IMR-90 (cell line): ENCODE measurements around the gene SIN3B. TPM values are rescaled to one million over a fixed set of nuclear protein-coding genes. Genes with fewer than 3 reads are reported as not detected.

Source experiments
- ATAC-seq: fragments of 200-7000 bp; cut with Tn5 transposase; 2 replicates; pipeline ENCODE4 v1.9.1; 2020; ENCODE audit warnings: low read depth, mild to moderate bottlenecking, moderate library complexity
- BruUV-seq: library from RNA; stranded (reverse); fragments of 400-500 nt; replicated peaks from 2 replicates; lab custom pipeline; 2021; lab: Mats Ljungman, UMichigan
- CTCF ChIA-PET: fragments of 300-600 bp; formaldehyde crosslinking; extraction: SDS; loops from one replicate; lab custom pipeline; 2021; ENCODE audit warnings: antibody characterized with exemption; lab: Yijun Ruan, JAX
- POLR2A ChIA-PET: fragments of 300-600 bp; sonication (Branson Sonifier 250); formaldehyde crosslinking; loops from one replicate; lab custom pipeline; 2022; ENCODE audit warnings: antibody characterized with exemption; ENCODE audit not compliant: unreplicated experiment; lab: Charles Lee
- DNase-seq: peaks from one replicate; pipeline ENCODE4 v3.0.0; 2013
- H2AFZ ChIP-seq: replicated peaks from 2 replicates; pipeline ENCODE3; 2013; ENCODE audit warnings: low read length, mild to moderate bottlenecking; ENCODE audit not compliant: poor library complexity
- H2AK5ac ChIP-seq: 2 replicates; pipeline ENCODE4 v1.6.1; 2013; ENCODE audit warnings: low read depth, low read length, inconsistent platforms
- H2AK9ac ChIP-seq: replicated peaks from 2 replicates; pipeline ENCODE3; 2013; ENCODE audit warnings: mild to moderate bottlenecking, low read depth, low read length, moderate library complexity; ENCODE audit not compliant: poor library complexity
- H2BK120ac ChIP-seq: 2 replicates; pipeline ENCODE4 v1.6.1; 2013; ENCODE audit warnings: low read depth, low read length, inconsistent platforms
- H2BK15ac ChIP-seq: 3 replicates; pipeline ENCODE4 v1.6.1; 2013; ENCODE audit warnings: low read depth, low read length, inconsistent platforms
- H2BK20ac ChIP-seq: 2 replicates; pipeline ENCODE4 v1.6.1; 2013; ENCODE audit warnings: low read depth, mild to moderate bottlenecking, inconsistent platforms, low read length, moderate library complexity
- H2BK5ac ChIP-seq: 2 replicates; pipeline ENCODE4 v1.6.1; 2013; ENCODE audit warnings: mild to moderate bottlenecking, low read depth, low read length, inconsistent platforms; ENCODE audit not compliant: poor library complexity, severe bottlenecking
- H3K14ac ChIP-seq: replicated peaks from 2 replicates; pipeline ENCODE4 v1.6.1; 2013; ENCODE audit warnings: low read depth, low read length, inconsistent platforms
- H3K18ac ChIP-seq: 2 replicates; pipeline ENCODE4 v1.6.1; 2013; ENCODE audit warnings: low read depth, low read length, control low read depth
- H3K23ac ChIP-seq: 2 replicates; pipeline ENCODE4 v1.6.1; 2013; ENCODE audit warnings: low read depth, low read length, inconsistent platforms
- H3K27ac ChIP-seq: 2 replicates; pipeline ENCODE4 v1.5.1; 2013; ENCODE audit warnings: mild to moderate bottlenecking, control low read depth, low read length; ENCODE audit not compliant: insufficient read depth
- H3K27me3 ChIP-seq: 2 replicates; pipeline ENCODE4 v1.6.1; 2013; ENCODE audit warnings: low read length; ENCODE audit not compliant: control insufficient read depth, insufficient read depth
- H3K36me3 ChIP-seq: 2 replicates; pipeline ENCODE4 v1.6.1; 2013; ENCODE audit warnings: low read length, mixed read lengths; ENCODE audit not compliant: control insufficient read depth, insufficient read depth
- H3K4ac ChIP-seq: 2 replicates; pipeline ENCODE4 v1.6.1; 2013; ENCODE audit warnings: low read depth, low read length, inconsistent platforms
- H3K4me1 ChIP-seq: 2 replicates; pipeline ENCODE4 v1.6.1; 2013; ENCODE audit warnings: low read length, mixed read lengths; ENCODE audit not compliant: control insufficient read depth, insufficient read depth
- H3K4me2 ChIP-seq: 2 replicates; pipeline ENCODE4 v1.6.1; 2013; ENCODE audit warnings: low read depth, mild to moderate bottlenecking, control low read depth, low read length, moderate library complexity
- H3K4me3 ChIP-seq: 2 replicates; pipeline ENCODE4 v1.5.1; 2013; ENCODE audit warnings: low read depth, mild to moderate bottlenecking, control low read depth, low read length, moderate library complexity; ENCODE audit not compliant: insufficient read depth
- H3K56ac ChIP-seq: 2 replicates; pipeline ENCODE4 v1.6.1; 2013; ENCODE audit warnings: low read length, inconsistent platforms; ENCODE audit not compliant: insufficient read depth; ENCODE audit errors: extremely low read depth
- H3K79me1 ChIP-seq, 2 experiments: 2 replicates each; pipeline ENCODE4 v1.6.1; 2013; ENCODE audit warnings: low read length in 2 of 2, inconsistent platforms in 1 of 2, low read depth in 1 of 2
- H3K9ac ChIP-seq: 2 replicates; pipeline ENCODE4 v1.6.1; 2013; ENCODE audit warnings: low read depth, low read length, control low read depth
- H3K9me1 ChIP-seq: 2 replicates; pipeline ENCODE4 v1.6.1; 2013; ENCODE audit warnings: low read length, inconsistent platforms; ENCODE audit not compliant: insufficient read depth
- H3K9me3 ChIP-seq: 2 replicates; pipeline ENCODE4 v1.6.1; 2013; ENCODE audit warnings: low read length; ENCODE audit not compliant: control insufficient read depth, insufficient read depth
- H4K20me1 ChIP-seq: 2 replicates; pipeline ENCODE4 v1.6.1; 2013; ENCODE audit warnings: low read length, inconsistent platforms; ENCODE audit not compliant: insufficient read depth
- H4K5ac ChIP-seq: 2 replicates; pipeline ENCODE4 v1.6.1; 2013; ENCODE audit warnings: mild to moderate bottlenecking, low read depth, low read length, control low read depth
- H4K8ac ChIP-seq, 2 experiments: 2 replicates each; pipeline ENCODE4 v1.6.1; 2013; ENCODE audit warnings: low read depth in 2 of 2, low read length in 2 of 2, control low read depth in 1 of 2, inconsistent platforms in 1 of 2
- H4K91ac ChIP-seq: 2 replicates; pipeline ENCODE4 v1.6.1; 2013; ENCODE audit warnings: low read depth, low read length, inconsistent platforms; ENCODE audit not compliant: insufficient read depth
- BHLHE40 ChIP-seq: fragments of 150-350 bp; IDR thresholded peaks from 2 replicates; pipeline ENCODE4 v1.6.1; 2016; ENCODE audit warnings: mild to moderate bottlenecking, low read depth, low read length
- CEBPB ChIP-seq: IDR thresholded peaks from 2 replicates; pipeline ENCODE4 v1.6.1; 2012; ENCODE audit warnings: low read depth, low read length, improper control_type of control experiment
- CTCF ChIP-seq: conservative IDR thresholded peaks from 2 replicates; pipeline ENCODE4 v1.5.1; 2012; ENCODE audit warnings: mild to moderate bottlenecking, low read depth, low read length, improper control_type of control experiment
- ELK1 ChIP-seq: fragments of 150-350 bp; IDR thresholded peaks from 2 replicates; pipeline ENCODE4 v1.6.1; 2016; ENCODE audit warnings: low read depth, mild to moderate bottlenecking, low read length, moderate library complexity, borderline replicate concordance
- FOS ChIP-seq: fragments of 150-350 bp; IDR thresholded peaks from 2 replicates; pipeline ENCODE4 v1.6.1; 2016; ENCODE audit warnings: low read depth, low read length
- MAFK ChIP-seq: IDR thresholded peaks from 2 replicates; pipeline ENCODE4 v1.6.1; 2012; ENCODE audit warnings: low read depth, low read length, improper control_type of control experiment
- MAZ ChIP-seq: IDR thresholded peaks from 2 replicates; pipeline ENCODE4 v1.6.1; 2012; ENCODE audit warnings: low read depth, mild to moderate bottlenecking, low read length, improper control_type of control experiment, moderate library complexity, borderline replicate concordance
- MXI1 ChIP-seq: IDR thresholded peaks from 2 replicates; pipeline ENCODE4 v1.6.1; 2012; ENCODE audit warnings: low read depth, mild to moderate bottlenecking, low read length, moderate library complexity, borderline replicate concordance
- NFE2L2 ChIP-seq: fragments of 150-350 bp; IDR thresholded peaks from 2 replicates; pipeline ENCODE4 v1.6.1; 2016; ENCODE audit warnings: low read depth, mild to moderate bottlenecking, low read length
- POLR2A ChIP-seq: IDR thresholded peaks from 2 replicates; pipeline ENCODE4 v1.6.1; 2012; ENCODE audit warnings: mild to moderate bottlenecking, low read depth, low read length
- RAD21 ChIP-seq: IDR thresholded peaks from 2 replicates; pipeline ENCODE4 v1.6.1; 2012; ENCODE audit warnings: low read length, improper control_type of control experiment
- RCOR1 ChIP-seq: IDR thresholded peaks from 2 replicates; pipeline ENCODE4 v1.6.1; 2012; ENCODE audit warnings: mild to moderate bottlenecking, low read length, improper control_type of control experiment; ENCODE audit not compliant: insufficient replicate concordance
- RFX5 ChIP-seq: IDR thresholded peaks from 2 replicates; pipeline ENCODE4 v1.8.0; 2012; ENCODE audit warnings: low read depth, mild to moderate bottlenecking, low read length, moderate library complexity
- SMC3 ChIP-seq: fragments of 150-350 bp; IDR thresholded peaks from 2 replicates; pipeline ENCODE4 v1.6.1; 2016; ENCODE audit warnings: low read depth, mild to moderate bottlenecking, antibody characterized with exemption, low read length, moderate library complexity
- USF2 ChIP-seq: fragments of 150-350 bp; IDR thresholded peaks from 2 replicates; pipeline ENCODE4 v1.6.1; 2017; ENCODE audit warnings: mild to moderate bottlenecking, antibody characterized with exemption, low read length, low read depth
- WGBS, 2 experiments: methylation state at CpG; one replicate each; pipeline versions ENCODE4 v1.1.5 to v1.1.7; 2013; ENCODE audit warnings: missing lambda C conversion rate in 2 of 2; ENCODE audit not compliant: insufficient read length in 1 of 2; ENCODE audit errors: extremely low coverage in 2 of 2; 5-methylcytosine and 5-hydroxymethylcytosine counted together
- dilution Hi-C: fragments of 300-500 bp; cut with HindIII; formaldehyde crosslinking; loops from one replicate; pipeline ENCODE4 v1.14.3; 2018; ENCODE audit warnings: low sequenced_read_pairs; ENCODE audit not compliant: unreplicated experiment
- in situ Hi-C: fragments of 300-500 bp; cut with MboI; formaldehyde crosslinking; loops from 3 replicates; pipeline ENCODE4 v1.14.3; 2019; ENCODE audit warnings: low sequenced_read_pairs, inconsistent platforms, mixed read lengths
- intact Hi-C: fragments of 100-400 bp; cut with micrococcal nuclease; formaldehyde crosslinking; loops from 2 replicates; pipeline ENCODE4 v1.10.0; 2022
- polyA plus RNA-seq, 3 experiments: library from polyadenylated mRNA; depleted of rRNA; stranded (reverse); fragments of >200 nt; gene quantifications; 2 replicates each; pipeline ENCODE4 v1.2.3, GENCODE V29; 2012; ENCODE audit warnings: low replicate concordance in 1 of 3
- total RNA-seq: library from RNA; depleted of rRNA; stranded (reverse); fragments of >200 nt; gene quantifications from 2 replicates; pipeline ENCODE4 v1.2.3, GENCODE V29; 2012

Gene SIN3B
- total and polyA plus RNA-seq, 2 of the 4 experiments (the other 2 are of a cell fraction) = 7.9 to 40.0 TPM

- Histone ChIP-seq H3K9ac (no peak overlapping the region), H2AK9ac (no peak overlapping the region), H3K79me1 (no peaks in the 10 kb centered on the region), H3K4me3 (no peak overlapping the region), H3K9me1 (no peaks in the 10 kb centered on the region), H4K91ac (no peak overlapping the region), H3K56ac (no peak overlapping the region), H4K5ac (no peak overlapping the region), H3K9me3 (no peaks in the 10 kb centered on the region), H2AFZ (no peak overlapping the region), H2BK15ac (no peak overlapping the region), H4K20me1 (no peaks in the 10 kb centered on the region), H2AK5ac (no peak overlapping the region), H3K27ac (no peak overlapping the region), H3K4me1 (no peaks in the 10 kb centered on the region), H2BK5ac (no peak overlapping the region), H2BK120ac (no peak overlapping the region), H3K14ac (no peak overlapping the region), H4K8ac (no peak overlapping the region), H3K27me3 (peaks cover 2% of the 10 kb centered on the region; the same call in 1 of the 2 replicates), H3K23ac (no peak overlapping the region), H3K4ac (no peak overlapping the region), H3K18ac (no peak overlapping the region), H3K36me3 (no peaks in the 10 kb centered on the region), H2BK20ac (no peak overlapping the region), H3K4me2 (no peak overlapping the region)
- POLR2A ChIA-PET = no interaction called here
- TF ChIP-seq RFX5 (no peak), RAD21 (no peak), BHLHE40 (no peak), RCOR1 (no peak), MAZ (no peak), FOS (no peak), MAFK (no peak), USF2 (no peak), CTCF (no peak), ELK1 (no peak), CEBPB (no peak), SMC3 (no peak), POLR2A (no peak), NFE2L2 (no peak), MXI1 (no peak)
- intact Hi-C loops = no loop called here
- CTCF ChIA-PET = no interaction called here
- in situ Hi-C loops = no loop called here
- no CpG with 5 or more reads among the region's 7 CpGs for WGBS, 2 experiments
- no peak for DNase-seq
- dilution Hi-C loops = no loop called here
- ATAC-seq = no peak
- BruUV-seq = no TSS peak
These were observed 74.1 kb downstream of the SIN3B start for GRCh38 chr19:16903347-16903746.
